ENCODE results near the gene IL1R1.

GRCh38 chr2:102184018-102184417 lies 41.5 kb downstream of the IL1R1 start:
- TF ChIP-seq CTCF (IDR thresholded peaks at IDR 0.05) = no peak
- no peak for TF ChIP-seq POLR2A (IDR thresholded peaks at IDR 0.05)
